Measurements from ENCODE around the gene OR5A2.
"Not testable (repeated sequence)": the region's sequence is repeated elsewhere in the genome, so short reads cannot be mapped to it uniquely, and the experiment has no call there.

OR5A2 gene, protein sequence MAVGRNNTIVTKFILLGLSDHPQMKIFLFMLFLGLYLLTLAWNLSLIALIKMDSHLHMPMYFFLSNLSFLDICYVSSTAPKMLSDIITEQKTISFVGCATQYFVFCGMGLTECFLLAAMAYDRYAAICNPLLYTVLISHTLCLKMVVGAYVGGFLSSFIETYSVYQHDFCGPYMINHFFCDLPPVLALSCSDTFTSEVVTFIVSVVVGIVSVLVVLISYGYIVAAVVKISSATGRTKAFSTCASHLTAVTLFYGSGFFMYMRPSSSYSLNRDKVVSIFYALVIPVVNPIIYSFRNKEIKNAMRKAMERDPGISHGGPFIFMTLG

GRCh38 chr11:59426361-59427067, at the start of gene OR5A2:
Gene OR5A2 (minus strand): TSS chr11:59426413. CDS start chr11:59422953, 3,460 bp downstream.
- DNase-seq: no peak

GRCh38 chr11:59475176-59475575, 49.0 kb upstream of the OR5A2 start:
- no peak for DNase-seq

- no peak for DNase-seq
Observed at GRCh38 chr11:59473015-59473414, 46.8 kb upstream of the OR5A2 start, which contains the start of gene OR4D10. Gene OR4D10 (plus strand): TSS chr11:59473315. CDS start chr11:59477430, 4,115 bp downstream.

DNA sequence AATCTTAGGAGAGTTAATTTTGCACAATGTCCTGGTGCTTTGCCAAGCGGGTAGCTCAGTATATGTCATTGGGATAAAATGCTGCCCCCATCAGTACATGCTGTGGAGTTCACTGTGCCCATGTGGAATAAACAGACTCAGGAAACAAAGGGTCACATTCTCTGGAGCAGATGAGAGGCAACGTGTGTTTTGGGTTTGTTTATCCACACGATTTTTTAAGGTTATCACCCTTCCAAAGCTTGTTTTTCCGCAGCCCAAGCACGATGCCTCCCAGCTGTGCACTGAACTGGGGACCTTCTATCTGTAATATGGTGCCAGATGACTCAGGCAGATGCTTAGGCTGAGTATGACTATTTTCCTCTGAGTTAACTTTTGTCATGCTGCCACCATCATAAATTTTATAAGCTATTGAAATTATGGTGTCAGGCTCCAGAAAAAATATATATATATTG, 37.0 kb upstream of the OR5A2 start:
- no peak for DNase-seq

- no peak for DNase-seq
Observed at GRCh38 chr11:59459916-59460315, 33.7 kb upstream of the OR5A2 start.

DNA sequence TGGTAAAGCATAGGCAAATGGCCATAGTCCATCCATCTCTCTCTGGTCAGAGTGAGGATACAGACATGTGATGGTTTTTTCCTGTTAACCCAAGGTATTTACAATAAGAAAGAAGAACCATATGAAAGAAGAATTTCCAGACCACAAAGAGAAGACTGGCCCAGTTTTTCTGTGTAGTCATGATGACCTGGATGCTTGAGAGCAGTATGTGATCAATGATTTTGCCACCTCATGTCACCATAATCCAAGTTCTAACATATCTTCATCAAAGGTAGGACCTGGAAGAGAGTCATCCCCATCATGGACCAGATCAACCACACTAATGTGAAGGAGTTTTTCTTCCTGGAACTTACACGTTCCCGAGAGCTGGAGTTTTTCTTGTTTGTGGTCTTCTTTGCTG, 30.4 kb upstream of the OR5A2 start, which contains the start of gene OR4D6:
OR4D6 (plus strand) TSS at position 301 of the 400 bp plus-strand sequence; CDS start at position 301, 0 bp downstream.
- no peak for DNase-seq

GRCh38 chr11:59448484-59448883, 22.3 kb upstream of the OR5A2 start:
- no peak for DNase-seq

- DNase-seq: not testable (repeated sequence)
Observed at GRCh38 chr11:59445624-59446023, 19.4 kb upstream of the OR5A2 start.

GRCh38 chr11:59437770-59438169, 11.6 kb upstream of the OR5A2 start:
- DNase-seq: no peak

- DNase-seq: no peak
Observed at GRCh38 chr11:59436169-59436568, 10.0 kb upstream of the OR5A2 start, which contains the start of gene OR5A1. Gene OR5A1 (plus strand): TSS chr11:59436469. CDS start chr11:59443169, 6,700 bp downstream.

DNA sequence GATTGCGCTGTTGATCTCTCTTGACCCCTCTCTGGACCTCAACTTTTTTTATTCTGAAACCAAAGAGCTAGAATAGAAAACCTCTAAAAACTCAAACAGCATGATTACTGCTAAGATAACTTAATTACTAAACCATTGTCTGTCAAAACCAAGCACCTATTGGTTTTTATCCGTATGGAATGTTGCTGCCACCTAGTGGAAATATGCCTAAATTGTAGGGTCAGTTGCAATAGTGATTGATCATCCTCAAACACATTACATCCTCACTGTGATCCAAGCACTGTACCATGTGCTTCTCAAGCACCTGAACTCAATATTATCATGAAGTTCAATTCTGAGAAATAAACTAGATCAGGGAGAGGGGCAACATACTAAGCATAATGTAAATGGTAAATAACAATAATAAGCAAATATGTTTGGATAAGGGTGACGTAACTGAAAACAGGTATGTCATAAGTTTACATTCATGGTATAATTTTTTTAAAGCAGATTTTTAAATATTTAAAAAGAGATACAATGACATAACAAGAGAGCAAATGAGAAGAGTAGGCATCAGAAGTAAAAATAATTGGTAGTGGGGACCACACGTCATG, 3.8 kb upstream of the OR5A2 start:
- no peak for DNase-seq

DNA sequence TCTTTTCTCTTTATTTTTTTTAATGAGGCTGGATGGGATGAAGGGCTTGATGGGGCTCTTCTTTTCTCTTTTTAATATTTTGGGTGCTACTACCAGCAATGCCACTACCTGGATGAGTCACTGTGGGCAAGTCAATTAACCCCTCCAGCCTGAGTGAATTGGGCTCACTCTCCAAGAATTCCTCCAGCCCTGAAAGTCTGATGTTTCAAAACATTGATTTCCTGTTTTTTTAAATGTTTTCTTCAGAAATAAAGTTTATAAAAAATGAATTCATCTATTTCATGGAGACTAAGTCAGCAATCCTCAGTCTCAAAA, 812 bp upstream of the OR5A2 start:
- no peak for DNase-seq

- DNase-seq: no peak
Observed at GRCh38 chr11:59425131-59425530, 1.1 kb downstream of the OR5A2 start.

GRCh38 chr11:59423835-59424234, 2.4 kb downstream of the OR5A2 start:
- DNase-seq: no peak

DNA sequence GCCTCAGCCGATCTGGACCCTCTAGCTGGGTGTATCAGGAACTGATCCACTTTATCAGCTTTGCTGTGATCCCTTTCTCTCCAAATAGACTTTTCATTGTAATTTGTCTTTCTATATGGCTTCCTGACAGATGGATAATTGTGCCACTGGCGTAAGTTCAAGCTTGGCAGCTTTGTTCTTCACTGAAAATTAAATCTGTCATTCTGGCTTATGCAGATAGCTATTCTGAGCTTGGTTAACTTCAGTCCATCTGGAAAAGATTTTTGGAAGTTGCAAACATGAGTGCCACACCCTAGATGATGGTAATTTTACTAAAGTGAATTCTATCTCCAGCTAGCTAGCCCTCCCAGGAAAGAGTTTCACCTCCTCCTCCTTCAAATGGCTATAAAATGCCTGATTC, 8.1 kb downstream of the OR5A2 start:
- no peak for DNase-seq

- no peak for DNase-seq
Observed at GRCh38 chr11:59417023-59417422, 9.2 kb downstream of the OR5A2 start.

GRCh38 chr11:59416613-59417012, 9.6 kb downstream of the OR5A2 start:
- DNase-seq: no peak

DNA sequence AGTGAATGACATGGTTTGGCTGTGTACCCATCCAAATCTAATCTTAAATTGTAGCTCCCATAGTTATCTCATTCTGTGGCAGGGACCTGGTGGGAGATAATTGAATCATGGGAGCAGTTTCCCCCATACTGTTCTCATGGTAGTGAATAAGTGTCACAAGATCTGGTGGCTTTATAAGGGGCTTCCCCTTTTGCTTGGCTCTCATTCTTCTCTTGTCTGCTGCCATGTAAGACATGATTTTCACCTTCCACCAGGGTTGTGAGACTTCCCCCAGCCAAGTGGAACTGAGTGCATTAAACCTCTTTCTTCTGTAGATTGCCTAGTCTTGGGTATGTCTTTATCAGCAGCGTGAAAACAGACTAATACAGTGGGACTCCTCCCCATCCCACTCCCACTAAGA, 11.1 kb downstream of the OR5A2 start:
- no peak for DNase-seq

DNA sequence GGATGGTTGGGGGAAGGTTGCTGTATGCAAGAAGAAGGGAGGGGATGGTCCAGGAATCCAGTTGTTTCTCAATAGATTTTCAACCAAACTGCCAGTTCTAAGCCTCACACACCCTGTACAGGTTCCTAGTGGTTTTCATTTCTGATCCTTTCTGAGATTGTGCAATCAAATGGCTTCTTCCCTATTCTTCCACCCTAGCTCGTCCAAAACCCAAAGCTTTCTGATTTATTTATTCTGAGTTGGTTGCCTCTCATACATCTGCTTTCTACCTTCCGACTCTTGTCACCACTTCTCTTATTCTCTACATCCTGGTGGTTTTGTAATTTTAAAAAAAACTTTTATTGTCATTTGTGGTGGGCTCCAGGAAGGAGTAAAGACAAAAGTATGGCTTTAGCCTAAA, 12.6 kb downstream of the OR5A2 start:
- DNase-seq: no peak

DNA sequence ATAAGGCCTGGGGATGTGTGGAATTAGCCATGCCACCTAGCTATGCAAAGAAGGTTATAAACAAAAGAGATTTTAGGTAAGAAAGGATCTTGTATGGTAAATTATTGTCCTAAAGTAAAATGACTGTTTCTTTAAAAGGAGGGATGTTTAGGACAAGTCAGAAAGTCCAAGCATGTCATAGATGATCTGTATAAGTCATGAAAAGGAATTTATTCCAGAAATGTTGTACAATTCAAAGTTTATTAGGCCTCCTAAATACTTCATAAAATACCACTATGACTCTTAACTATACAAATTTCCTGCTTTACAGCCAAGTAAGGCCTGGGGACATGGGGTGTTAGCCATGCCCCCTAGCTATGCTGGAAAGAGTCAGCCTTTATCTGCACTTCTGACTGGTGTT, 22.7 kb downstream of the OR5A2 start:
- DNase-seq: no peak

- no peak for DNase-seq
Observed at GRCh38 chr11:59401262-59401552, 25.0 kb downstream of the OR5A2 start.

GRCh38 chr11:59400461-59401261, 25.6 kb downstream of the OR5A2 start:
- DNase-seq: no peak

GRCh38 chr11:59394186-59394585, 32.0 kb downstream of the OR5A2 start:
- no peak for DNase-seq
